Measurements from ENCODE around the gene CUBN.

GRCh38 chr10:17049195-17049594 lies 80.4 kb downstream of the CUBN start:
- TF ChIP-seq POLR2A (IDR thresholded peaks at IDR 0.05) (no peak), CTCF (IDR thresholded peaks at IDR 0.05) (no peak), POLR2AphosphoS5 (IDR thresholded peaks at IDR 0.05) (no peak)
